Measurements from ENCODE around the gene MOSPD2. TPM values are rescaled to one million over a fixed set of nuclear protein-coding genes. Genes with fewer than 3 reads are reported as not detected.

MOSPD2 gene
- total and polyA plus RNA-seq, 2 of the 8 experiments (the other 6 are each of a cell fraction or from before 2014, with no cell fraction given), result 4.5 to 12.1 TPM

DNA sequence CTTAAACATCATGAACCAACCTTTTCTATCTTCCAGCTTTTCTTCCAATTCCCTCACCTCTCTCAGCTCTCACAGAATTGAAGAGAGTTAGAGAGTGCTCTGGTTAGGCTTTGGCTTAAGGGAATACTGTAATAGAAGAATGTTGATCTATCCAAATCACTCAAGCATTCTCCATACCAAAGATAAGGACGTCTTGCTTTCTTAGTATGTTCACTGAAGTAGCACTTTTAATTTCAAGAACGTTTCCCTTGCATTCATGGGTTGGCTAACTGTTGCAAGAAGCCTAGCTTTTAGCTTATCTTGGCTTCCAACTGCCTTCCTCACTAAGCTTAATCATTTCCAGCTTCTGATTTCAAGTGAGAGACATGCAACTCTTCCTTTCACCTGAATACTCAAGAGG is 43.6 kb upstream of the MOSPD2 start:
- H3K4me2 ChIP-seq (ENCODE audit: insufficient read depth in 1 of 2, low read depth in 2 of 2, low read length in 2 of 2), result no peak overlapping the region
- H3K9me3 ChIP-seq (ENCODE audit: insufficient read depth in 2 of 2, low read depth in 1 of 2, low read length in 1 of 2), result no peaks in the 10 kb centered on the region
- DNase-seq (ENCODE audit: low read depth in 1 of 2, low spot score in 2 of 2) (no peak), FAIRE-seq (no peak)
- no peaks in the 10 kb centered on the region for H3K79me2 ChIP-seq (ENCODE audit: control insufficient read depth in 1 of 2, insufficient read depth in 2 of 2, low read length in 2 of 2)
- CTCF ChIA-PET (ENCODE audit: partially characterized antibody), result no interaction called here
- H4K91ac ChIP-seq (replicated peaks; ENCODE audit: insufficient read length, low read length), result no peak overlapping the region
- H2AK5ac ChIP-seq (ENCODE audit: low read depth, low read length), result no peak overlapping the region
- H2BK15ac ChIP-seq (ENCODE audit: low read length), result no peak overlapping the region
- H2BK120ac ChIP-seq (replicated peaks; ENCODE audit: low read depth, low read length), result no peak overlapping the region
- H4K20me1 ChIP-seq (replicated peaks in 1 of 2; ENCODE audit: control insufficient read depth in 1 of 2, insufficient read depth in 2 of 2, low read length in 2 of 2), result no peaks in the 10 kb centered on the region
- no peak overlapping the region for H2BK20ac ChIP-seq (ENCODE audit: low read length)
- POLR2A ChIA-PET (ENCODE audit: partially characterized antibody), result interaction anchor here (1.1 kb wide), 1 partner anchor 8 kb away, joined by 3 read pairs; no protein-coding TSS in a partner anchor
- H3K18ac ChIP-seq (ENCODE audit: extremely low read depth, low read length), result no peak overlapping the region
- no peak overlapping the region for H3K4me3 ChIP-seq (ENCODE audit: extremely low read depth in 1 of 4, insufficient read depth in 2 of 4, low read depth in 3 of 4, low read length in 4 of 4)
- no peak overlapping the region for H3K23ac ChIP-seq (ENCODE audit: insufficient read length)
- H3K23me2 ChIP-seq (ENCODE audit: low read depth, low read length), result no peaks in the 10 kb centered on the region
- no peak overlapping the region for H2AFZ ChIP-seq (ENCODE audit: low read length)
- H4K8ac ChIP-seq (ENCODE audit: extremely low read depth, insufficient read depth, low read length), result no peak overlapping the region
- no peaks in the 10 kb centered on the region for H3K27me3 ChIP-seq (replicated peaks in 1 of 4; ENCODE audit: control insufficient read depth in 3 of 4, extremely low read depth in 1 of 4, insufficient read depth in 3 of 4, low read length in 3 of 4)
- 75% methylated on average over 1 of the region's 2 CpGs; no CpG with 5 or more reads in 1 of the 2 experiments for WGBS, 2 experiments (ENCODE audit: extremely low coverage in 1 of 2, insufficient coverage in 1 of 2, insufficient read length in 1 of 2, insufficient replicate concordance in 2 of 2, low coverage in 1 of 2, low lambda C conversion rate in 2 of 2, missing lambda C conversion rate in 1 of 2)
- no peaks in the 10 kb centered on the region for H3K36me3 ChIP-seq (ENCODE audit: control insufficient read depth in 2 of 4, insufficient read depth in 4 of 4, low read length in 3 of 4)
- no peaks in the 10 kb centered on the region for H3K79me1 ChIP-seq (ENCODE audit: low read depth, low read length)
- H4K5ac ChIP-seq (ENCODE audit: insufficient read length, low read depth, low read length), result no peak overlapping the region
- H3K4ac ChIP-seq (replicated peaks; ENCODE audit: insufficient read length, low read depth, low read length), result no peak overlapping the region
- no peak overlapping the region for H2BK5ac ChIP-seq (ENCODE audit: low read depth, low read length)
- H2BK12ac ChIP-seq (ENCODE audit: low read depth, low read length), result no peak overlapping the region
- H3K4me1 ChIP-seq (replicated peaks in 1 of 4; ENCODE audit: control insufficient read depth in 3 of 4, insufficient read depth in 4 of 4, low read length in 3 of 4), result no peaks in the 10 kb centered on the region
- no peak overlapping the region for H3K9ac ChIP-seq (replicated peaks in 1 of 4; ENCODE audit: extremely low read depth in 1 of 4, low read depth in 3 of 4, low read length in 3 of 4)
- H3K56ac ChIP-seq (replicated peaks; ENCODE audit: insufficient read length, low read depth, low read length), result no peak overlapping the region
- no peak overlapping the region for H3K27ac ChIP-seq (ENCODE audit: low read depth, low read length)
- no peak overlapping the region for H3K14ac ChIP-seq (ENCODE audit: insufficient read length)
- TF ChIP-seq CBX5 (IDR thresholded peaks at IDR 0.05; ENCODE audit: low read depth, low read length) (no peak), YY1 (IDR thresholded peaks at IDR 0.05; ENCODE audit: low read depth, low read length) (no peak), SAP30 (IDR thresholded peaks at IDR 0.05; ENCODE audit: insufficient read depth, insufficient replicate concordance, low read length) (no peak), FOSL1 (IDR thresholded peaks at IDR 0.05; ENCODE audit: insufficient read depth, low read depth, low read length) (no peak), RNF2 (IDR thresholded peaks at IDR 0.05; ENCODE audit: borderline replicate concordance, low read depth, low read length, missing control alignments, poor library complexity, severe bottlenecking) (no peak), BCL11A (IDR thresholded peaks at IDR 0.05; ENCODE audit: low read depth in 2 of 2, low read length in 2 of 2) (no peak), EGR1 (IDR thresholded peaks at IDR 0.05; ENCODE audit: borderline replicate concordance, low read depth, low read length) (no peak), SIX5 (IDR thresholded peaks at IDR 0.05; ENCODE audit: low read depth, low read length) (no peak)
- TF ChIP-seq, protein P1, sequence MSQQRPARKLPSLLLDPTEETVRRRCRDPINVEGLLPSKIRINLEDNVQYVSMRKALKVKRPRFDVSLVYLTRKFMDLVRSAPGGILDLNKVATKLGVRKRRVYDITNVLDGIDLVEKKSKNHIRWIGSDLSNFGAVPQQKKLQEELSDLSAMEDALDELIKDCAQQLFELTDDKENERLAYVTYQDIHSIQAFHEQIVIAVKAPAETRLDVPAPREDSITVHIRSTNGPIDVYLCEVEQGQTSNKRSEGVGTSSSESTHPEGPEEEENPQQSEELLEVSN (IDR thresholded peaks at IDR 0.05), result no peak
- TF ChIP-seq, protein P2, sequence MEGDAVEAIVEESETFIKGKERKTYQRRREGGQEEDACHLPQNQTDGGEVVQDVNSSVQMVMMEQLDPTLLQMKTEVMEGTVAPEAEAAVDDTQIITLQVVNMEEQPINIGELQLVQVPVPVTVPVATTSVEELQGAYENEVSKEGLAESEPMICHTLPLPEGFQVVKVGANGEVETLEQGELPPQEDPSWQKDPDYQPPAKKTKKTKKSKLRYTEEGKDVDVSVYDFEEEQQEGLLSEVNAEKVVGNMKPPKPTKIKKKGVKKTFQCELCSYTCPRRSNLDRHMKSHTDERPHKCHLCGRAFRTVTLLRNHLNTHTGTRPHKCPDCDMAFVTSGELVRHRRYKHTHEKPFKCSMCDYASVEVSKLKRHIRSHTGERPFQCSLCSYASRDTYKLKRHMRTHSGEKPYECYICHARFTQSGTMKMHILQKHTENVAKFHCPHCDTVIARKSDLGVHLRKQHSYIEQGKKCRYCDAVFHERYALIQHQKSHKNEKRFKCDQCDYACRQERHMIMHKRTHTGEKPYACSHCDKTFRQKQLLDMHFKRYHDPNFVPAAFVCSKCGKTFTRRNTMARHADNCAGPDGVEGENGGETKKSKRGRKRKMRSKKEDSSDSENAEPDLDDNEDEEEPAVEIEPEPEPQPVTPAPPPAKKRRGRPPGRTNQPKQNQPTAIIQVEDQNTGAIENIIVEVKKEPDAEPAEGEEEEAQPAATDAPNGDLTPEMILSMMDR (IDR thresholded peaks at IDR 0.05; ENCODE audit: control extremely low read depth in 1 of 3, insufficient read depth in 1 of 3, low read depth in 1 of 3, low read length in 3 of 3), result no peak

Data from H1 (cell line).